DND-41 (cell line): ENCODE results near the gene LRPAP1.

Source experiments
- ATAC-seq: fragments of 200-7000 bp; cut with Tn5 transposase; 3 replicates; pipeline ENCODE4 v1.9.1; 2021; ENCODE audit warnings: low read depth; ENCODE audit not compliant: insufficient read depth
- DNase-seq: peaks from one replicate; pipeline ENCODE4 v3.0.0-alpha.2; 2020
- H2AFZ ChIP-seq: 2 replicates; pipeline ENCODE4 v1.6.0; 2012; ENCODE audit warnings: low read depth, low read length
- H3K27ac ChIP-seq: 2 replicates; pipeline ENCODE4 v1.5.1; 2012; ENCODE audit warnings: low read length, inconsistent platforms
- H3K27me3 ChIP-seq: fragments of 200-600 bp; sonication (generic); 2 replicates; pipeline ENCODE4 v1.6.0; 2012; ENCODE audit warnings: low read length, mild to moderate bottlenecking, inconsistent platforms; ENCODE audit not compliant: insufficient read depth, poor library complexity
- H3K36me3 ChIP-seq: 2 replicates; pipeline ENCODE4 v1.5.1; 2012; ENCODE audit warnings: low read length, inconsistent platforms; ENCODE audit not compliant: insufficient read depth
- H3K4me1 ChIP-seq: 2 replicates; pipeline ENCODE4 v1.5.1; 2012; ENCODE audit warnings: mild to moderate bottlenecking, low read length; ENCODE audit not compliant: insufficient read depth
- H3K4me2 ChIP-seq: 2 replicates; pipeline ENCODE4 v1.6.0; 2012; ENCODE audit warnings: mild to moderate bottlenecking, moderate library complexity, low read length, inconsistent platforms; ENCODE audit not compliant: insufficient read depth
- H3K4me3 ChIP-seq, 2 experiments: fragments of 200-600 bp in 1 of 2; shearing (Covaris generic) in 1 of 2; 2 replicates each; pipeline ENCODE4 v1.5.1; 2012 to 2016; ENCODE audit warnings: inconsistent platforms in 2 of 2, low read length in 2 of 2, mild to moderate bottlenecking in 2 of 2, low read depth in 1 of 2, moderate library complexity in 1 of 2
- H3K79me2 ChIP-seq: 2 replicates; pipeline ENCODE4 v1.6.0; 2012; ENCODE audit warnings: low read length, inconsistent platforms; ENCODE audit not compliant: insufficient read depth
- H3K9ac ChIP-seq: 2 replicates; pipeline ENCODE4 v1.6.0; 2012; ENCODE audit warnings: low read depth, mild to moderate bottlenecking, inconsistent platforms, low read length, moderate library complexity
- H3K9me3 ChIP-seq: 2 replicates; pipeline ENCODE4 v1.5.1; 2012; ENCODE audit warnings: low read length, moderate library complexity, mild to moderate bottlenecking, inconsistent platforms; ENCODE audit not compliant: insufficient read depth, severe bottlenecking
- H4K20me1 ChIP-seq: 2 replicates; pipeline ENCODE4 v1.6.0; 2012; ENCODE audit warnings: low read length; ENCODE audit not compliant: insufficient read depth
- EZH2 ChIP-seq: IDR thresholded peaks from 3 replicates; pipeline ENCODE4 v1.6.1; 2012; ENCODE audit warnings: borderline replicate concordance, low read depth, mild to moderate bottlenecking, moderate library complexity, low read length, inconsistent platforms; ENCODE audit not compliant: severe bottlenecking
- TF ChIP-seq, protein P1 (sequence below): IDR thresholded peaks from 2 replicates; pipeline ENCODE4 v1.5.1; 2012; ENCODE audit warnings: borderline replicate concordance, low read length, moderate library complexity, mild to moderate bottlenecking; ENCODE audit not compliant: poor library complexity, severe bottlenecking; ENCODE audit errors: extremely low read depth

The LRPAP1 gene

DNA sequence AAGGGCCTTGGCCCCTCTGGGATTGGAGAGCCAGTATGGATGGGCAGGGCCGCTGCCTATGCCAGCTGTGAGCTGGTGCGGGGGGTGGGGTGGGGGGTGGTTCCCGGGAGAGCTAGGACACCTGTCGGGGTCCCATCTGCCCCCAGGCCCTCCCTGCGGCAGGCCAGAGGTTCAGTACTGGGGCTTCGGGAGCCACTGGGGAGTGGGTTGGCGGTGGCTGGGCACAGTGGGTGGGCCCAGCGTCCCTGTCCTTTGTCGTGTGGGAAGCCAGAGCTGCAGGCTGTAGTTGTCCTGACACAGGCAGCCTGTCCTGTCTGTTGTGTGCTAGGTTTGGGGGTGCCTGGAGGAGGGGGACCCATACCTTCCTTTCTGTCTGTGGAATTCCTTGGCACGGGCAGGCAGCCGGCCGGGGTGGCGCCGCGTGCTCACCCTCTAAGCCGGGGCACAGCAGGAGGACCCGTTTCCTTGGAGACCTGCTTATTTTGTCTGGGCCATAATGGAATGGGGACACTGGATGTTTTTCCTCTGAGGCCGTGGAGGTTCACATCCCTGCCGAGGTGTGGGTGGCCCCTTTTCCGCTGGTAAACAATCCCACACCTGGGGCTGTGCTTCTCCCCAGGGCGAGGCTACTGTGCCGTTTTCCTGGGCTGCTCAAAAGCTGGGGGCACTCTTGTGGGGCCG, 54.3 kb downstream of the LRPAP1 start:
- TF ChIP-seq, protein P1, sequence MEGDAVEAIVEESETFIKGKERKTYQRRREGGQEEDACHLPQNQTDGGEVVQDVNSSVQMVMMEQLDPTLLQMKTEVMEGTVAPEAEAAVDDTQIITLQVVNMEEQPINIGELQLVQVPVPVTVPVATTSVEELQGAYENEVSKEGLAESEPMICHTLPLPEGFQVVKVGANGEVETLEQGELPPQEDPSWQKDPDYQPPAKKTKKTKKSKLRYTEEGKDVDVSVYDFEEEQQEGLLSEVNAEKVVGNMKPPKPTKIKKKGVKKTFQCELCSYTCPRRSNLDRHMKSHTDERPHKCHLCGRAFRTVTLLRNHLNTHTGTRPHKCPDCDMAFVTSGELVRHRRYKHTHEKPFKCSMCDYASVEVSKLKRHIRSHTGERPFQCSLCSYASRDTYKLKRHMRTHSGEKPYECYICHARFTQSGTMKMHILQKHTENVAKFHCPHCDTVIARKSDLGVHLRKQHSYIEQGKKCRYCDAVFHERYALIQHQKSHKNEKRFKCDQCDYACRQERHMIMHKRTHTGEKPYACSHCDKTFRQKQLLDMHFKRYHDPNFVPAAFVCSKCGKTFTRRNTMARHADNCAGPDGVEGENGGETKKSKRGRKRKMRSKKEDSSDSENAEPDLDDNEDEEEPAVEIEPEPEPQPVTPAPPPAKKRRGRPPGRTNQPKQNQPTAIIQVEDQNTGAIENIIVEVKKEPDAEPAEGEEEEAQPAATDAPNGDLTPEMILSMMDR, result no peak
- TF ChIP-seq EZH2, result no peak
- Histone ChIP-seq H3K27ac (no peak overlapping the region), H2AFZ (no peak overlapping the region), H3K4me1 (no peaks in the 10 kb centered on the region), H3K4me2 (no peak overlapping the region), H3K9ac (no peak overlapping the region), H4K20me1 (peaks cover 20% of the 10 kb centered on the region), H3K36me3 (no peaks in the 10 kb centered on the region), H3K9me3 (no peaks in the 10 kb centered on the region), H3K79me2 (no peaks in the 10 kb centered on the region), H3K27me3 (no peaks in the 10 kb centered on the region), H3K4me3 (no peak overlapping the region)
- DNase-seq, result no peak
- ATAC-seq, result no peak

- no peak for ATAC-seq
- Histone ChIP-seq H3K4me2 (no peak overlapping the region), H3K36me3 (no peaks in the 10 kb centered on the region), H3K9me3 (no peaks in the 10 kb centered on the region), H3K9ac (no peak overlapping the region), H3K27me3 (no peaks in the 10 kb centered on the region), H3K79me2 (no peaks in the 10 kb centered on the region), H3K4me1 (no peaks in the 10 kb centered on the region), H3K27ac (no peak overlapping the region), H4K20me1 (peaks cover 17% of the 10 kb centered on the region), H2AFZ (no peak overlapping the region), H3K4me3 (no peak overlapping the region)
- TF ChIP-seq, protein P1, result no peak
- no peak for TF ChIP-seq EZH2
- DNase-seq, result no peak
These were observed 55.1 kb downstream of the LRPAP1 start for GRCh38 chr4:3476936-3477749.

DNA sequence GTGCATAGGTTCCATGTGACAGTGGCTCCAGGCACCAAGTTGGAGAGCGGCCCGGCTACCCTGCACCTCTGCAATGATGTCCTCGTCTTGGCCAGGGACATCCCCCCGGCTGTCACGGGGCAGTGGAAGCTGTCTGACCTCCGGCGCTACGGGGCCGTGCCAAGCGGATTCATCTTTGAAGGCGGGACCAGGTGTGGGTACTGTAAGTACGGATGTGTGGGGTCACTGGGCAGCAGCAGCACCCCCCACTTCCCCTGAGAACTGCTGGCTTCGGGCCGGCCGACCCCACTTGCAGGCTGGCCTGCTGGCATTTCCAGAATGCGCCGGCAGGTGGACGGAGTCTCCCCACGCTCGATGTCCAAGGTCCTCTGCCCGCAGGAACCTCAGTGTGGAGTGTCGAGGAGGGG, 55.9 kb downstream of the LRPAP1 start:
- Histone ChIP-seq H3K4me3 (no peak overlapping the region), H3K4me2 (no peak overlapping the region), H3K9me3 (no peaks in the 10 kb centered on the region), H3K27me3 (no peaks in the 10 kb centered on the region), H4K20me1 (peaks cover 16% of the 10 kb centered on the region), H3K79me2 (no peaks in the 10 kb centered on the region), H3K9ac (no peak overlapping the region), H3K27ac (no peak overlapping the region), H3K36me3 (no peaks in the 10 kb centered on the region), H3K4me1 (no peaks in the 10 kb centered on the region), H2AFZ (no peak overlapping the region)
- no peak for TF ChIP-seq EZH2
- TF ChIP-seq, protein P1, result no peak
- DNase-seq, result no peak
- no peak for ATAC-seq
